A673 (cell line): Measurements from ENCODE around the gene FZD10.

ENCODE experiments used
- CTCF ChIP-seq: fragments of 300-800, 200-600 bp; sonication (generic); conservative IDR thresholded peaks from 2 replicates; pipeline ENCODE4 v1.5.1; 2017; ENCODE audit warnings: low read depth, mild to moderate bottlenecking, antibody characterized with exemption, low read length, moderate library complexity, mixed read lengths
- EZH2 ChIP-seq: fragments of 200-600 bp; sonication (generic); IDR thresholded peaks from 2 replicates; pipeline ENCODE4 v1.6.1; 2017; ENCODE audit warnings: borderline replicate concordance, low read depth, mild to moderate bottlenecking, mixed read lengths, antibody characterized with exemption, low read length; ENCODE audit not compliant: poor library complexity, severe bottlenecking

GRCh38 chr12:130151846-130152245 is 10.4 kb upstream of the FZD10 start:
- TF ChIP-seq CTCF (no peak), EZH2 (no peak)
